SK-N-MC (cell line): ENCODE results near the gene RAB3D.
"Not testable (repeated sequence)": the region's sequence is repeated elsewhere in the genome, so short reads cannot be mapped to it uniquely, and the experiment has no call there.

Source experiments
- DNase-seq: peaks from one replicate; pipeline ENCODE4 v3.0.0-alpha.2; 2011; ENCODE audit warnings: low read depth, low spot score
- H3K27ac ChIP-seq: fragments of 200-600 bp; sonication (generic); 2 replicates; pipeline ENCODE4 v1.5.1; 2016; ENCODE audit warnings: mixed run types
- H3K36me3 ChIP-seq: fragments of 200-600 bp; sonication (generic); 2 replicates; pipeline ENCODE4 v1.6.1; 2017; ENCODE audit warnings: antibody characterized with exemption, low read length, mixed read lengths; ENCODE audit not compliant: insufficient read depth
- H3K4me3 ChIP-seq: fragments of 200-600 bp; sonication (generic); 2 replicates; pipeline ENCODE4 v1.5.1; 2016
- H3K9ac ChIP-seq: fragments of 200-600 bp; sonication (generic); 2 replicates; pipeline ENCODE4 v1.8.0; 2017; ENCODE audit warnings: mixed run types, mixed read lengths; ENCODE audit not compliant: insufficient read length
- H3K9me3 ChIP-seq: fragments of 200-600 bp; sonication (generic); 2 replicates; pipeline ENCODE4 v1.6.1; 2017; ENCODE audit warnings: low read depth, mild to moderate bottlenecking, antibody characterized with exemption, low read length, moderate library complexity, mixed read lengths
- EZH2 ChIP-seq: fragments of 200-600 bp; sonication (generic); IDR thresholded peaks from one replicate; pipeline ENCODE4 v1.6.1; 2017; ENCODE audit warnings: antibody characterized with exemption
- FOXP2 ChIP-seq: optimal IDR thresholded peaks from 2 replicates; pipeline ENCODE3; 2011; ENCODE audit warnings: mild to moderate bottlenecking, moderate library complexity; ENCODE audit not compliant: insufficient read depth; ENCODE audit errors: extremely low read length, control extremely low read depth
- POLR2AphosphoS5 ChIP-seq: IDR thresholded peaks from 2 replicates; pipeline ENCODE4 v1.6.1; 2012; ENCODE audit warnings: mild to moderate bottlenecking, low read depth, low read length, borderline replicate concordance

RAB3D gene

DNA sequence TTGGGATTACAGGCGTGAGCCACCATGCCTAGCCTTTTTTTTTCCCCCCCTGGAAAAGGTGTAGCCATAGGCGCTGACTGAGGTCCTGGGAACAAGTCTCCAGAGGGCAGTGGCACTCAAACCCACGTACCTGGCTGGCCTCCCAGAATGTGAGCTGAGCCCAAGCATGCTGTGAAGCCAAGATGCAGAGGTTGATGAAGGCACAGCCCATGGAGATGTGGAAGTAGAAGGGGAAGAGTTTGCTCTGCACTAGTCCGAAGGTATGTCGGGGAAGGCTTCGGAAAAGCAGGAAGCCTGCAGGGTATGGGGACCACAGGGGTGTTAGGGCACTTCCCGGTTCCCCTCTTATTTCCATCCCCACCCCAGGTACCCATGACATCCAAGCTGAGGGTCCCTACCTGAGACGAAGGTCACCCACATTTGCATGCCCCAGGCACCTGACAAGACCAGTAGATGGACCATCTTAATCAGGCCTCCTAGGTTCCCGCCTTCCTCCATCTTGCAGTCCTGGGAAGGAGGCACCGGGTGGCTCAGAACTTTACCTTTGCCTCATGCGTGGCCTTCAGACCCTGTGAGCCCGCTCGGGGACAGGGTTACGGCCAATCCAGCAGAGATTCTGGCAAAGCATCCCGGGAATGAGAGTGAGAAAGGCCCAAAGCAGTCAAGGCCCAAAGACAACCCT is 5.8 kb upstream of the RAB3D start:
- Histone ChIP-seq H3K9me3 (no peaks in the 10 kb centered on the region), H3K4me3 (peak overlapping the region; percentile 97), H3K9ac (peak overlapping the region; percentile 82), H3K36me3 (peaks cover 5% of the 10 kb centered on the region; the same call in 1 of the 2 replicates), H3K27ac (no peak overlapping the region)
- no peak for DNase-seq
- TF ChIP-seq FOXP2 = no peak
- no peak for TF ChIP-seq EZH2
- no peak for TF ChIP-seq POLR2AphosphoS5

DNA sequence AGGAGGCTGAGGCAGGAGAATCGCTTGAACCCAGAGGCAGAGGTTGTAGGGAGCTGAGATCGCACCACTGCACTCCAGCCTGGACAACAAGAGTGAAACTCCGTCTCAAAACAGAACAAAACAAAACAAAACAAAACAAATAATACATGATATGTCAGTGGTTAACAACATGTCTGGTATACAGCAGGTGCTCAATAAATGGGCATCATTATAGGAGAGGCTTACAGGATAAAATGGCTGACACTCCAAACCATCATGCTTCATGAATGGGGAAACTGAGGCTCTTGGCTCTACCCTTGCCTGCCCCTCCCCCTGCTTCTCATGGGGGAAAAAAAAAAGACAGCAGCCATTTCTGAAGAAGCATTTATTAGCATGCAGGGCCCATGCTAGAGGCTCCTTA is 3.0 kb upstream of the RAB3D start:
- no peak overlapping the region for H3K27ac ChIP-seq
- no peak for DNase-seq
- TF ChIP-seq EZH2 = no peak
- no peak for TF ChIP-seq FOXP2
- no peak for TF ChIP-seq POLR2AphosphoS5
- no peaks in the 10 kb centered on the region for H3K9me3 ChIP-seq
- no peak overlapping the region for H3K4me3 ChIP-seq
- H3K36me3 ChIP-seq = peaks cover 5% of the 10 kb centered on the region; the same call in 1 of the 2 replicates
- H3K9ac ChIP-seq = no peak overlapping the region

DNA sequence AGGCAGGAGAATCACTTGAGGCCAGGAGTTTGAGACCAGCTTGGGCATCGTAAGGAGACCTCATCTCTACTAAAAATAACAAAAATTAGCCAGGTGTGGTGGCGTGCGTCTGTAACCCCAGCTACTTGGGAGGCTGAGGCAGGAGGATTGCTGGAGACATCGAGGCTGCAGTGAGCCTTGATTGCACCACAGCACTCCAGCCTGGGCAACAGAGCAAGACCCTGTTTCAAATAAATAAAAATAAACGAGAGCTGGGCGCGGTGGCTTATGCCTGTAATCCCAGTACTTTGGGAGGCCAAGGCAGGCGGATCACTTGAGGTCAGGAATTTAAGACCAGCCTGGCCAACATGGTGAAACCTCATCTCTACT is 626 bp upstream of the RAB3D start:
- H3K9ac ChIP-seq, H3K27ac ChIP-seq, DNase-seq, H3K9me3 ChIP-seq: not testable (repeated sequence)
- peaks cover 14% of the 10 kb centered on the region; the same call in 1 of the 2 replicates for H3K36me3 ChIP-seq
- peak overlapping the region; percentile 83 for H3K4me3 ChIP-seq

GRCh38 chr19:11338569-11339253 is 746 bp downstream of the RAB3D start:
- no peaks in the 10 kb centered on the region for H3K9me3 ChIP-seq
- TF ChIP-seq POLR2AphosphoS5 (no peak), FOXP2 (no peak), EZH2 (no peak)
- H3K36me3 ChIP-seq = peaks cover 16% of the 10 kb centered on the region; the same call in 1 of the 2 replicates
- H3K27ac ChIP-seq = no peak overlapping the region
- peak overlapping the region; percentile 71 for H3K9ac ChIP-seq
- H3K4me3 ChIP-seq = peak overlapping the region; percentile 83
- no peak for DNase-seq

DNA sequence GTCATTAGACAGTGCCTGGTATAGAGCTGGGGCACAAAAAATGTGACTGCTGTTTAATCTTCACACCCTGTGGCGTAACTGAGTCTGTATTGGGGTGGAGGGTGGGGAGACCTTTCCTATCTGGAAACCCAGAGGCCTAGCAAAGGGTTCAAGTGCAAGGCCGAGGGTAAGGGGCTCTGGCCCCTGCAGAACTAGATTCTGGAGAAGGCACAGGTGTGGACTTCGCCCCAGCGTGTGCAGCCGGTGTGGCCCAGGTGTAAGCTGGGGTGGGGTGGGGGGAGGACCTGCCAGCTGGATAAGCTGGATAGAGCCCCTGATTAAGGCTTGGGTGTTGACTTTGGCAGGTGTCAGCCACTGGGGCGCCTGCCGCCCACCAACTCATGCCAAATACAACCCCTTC is 1.3 kb downstream of the RAB3D start:
- H3K27ac ChIP-seq = no peak overlapping the region
- H3K9ac ChIP-seq = no peak overlapping the region

GRCh38 chr19:11337080-11337479 is 2.4 kb downstream of the RAB3D start:
- H3K27ac ChIP-seq = no peak overlapping the region
- TF ChIP-seq POLR2AphosphoS5 (no peak), FOXP2 (no peak), EZH2 (no peak)
- H3K4me3 ChIP-seq = no peak overlapping the region
- no peak overlapping the region for H3K9ac ChIP-seq
- DNase-seq = no peak
- H3K36me3 ChIP-seq = peaks cover 16% of the 10 kb centered on the region; the same call in 1 of the 2 replicates
- no peaks in the 10 kb centered on the region for H3K9me3 ChIP-seq

More for the DNA sequence above, 1.3 kb downstream of the RAB3D start:
- TF ChIP-seq POLR2AphosphoS5 (no peak), FOXP2 (no peak), EZH2 (no peak)
- Histone ChIP-seq H3K9me3 (no peaks in the 10 kb centered on the region), H3K4me3 (no peak overlapping the region), H3K36me3 (peaks cover 16% of the 10 kb centered on the region; the same call in 1 of the 2 replicates)
- no peak for DNase-seq

- no peak for TF ChIP-seq POLR2AphosphoS5
- TF ChIP-seq FOXP2 = no peak
- TF ChIP-seq EZH2 = no peak
- peaks cover 11% of the 10 kb centered on the region; the same call in 1 of the 2 replicates for H3K36me3 ChIP-seq
- H3K9me3 ChIP-seq = no peaks in the 10 kb centered on the region
- H3K9ac ChIP-seq = no peak overlapping the region
- no peak for DNase-seq
- no peak overlapping the region for H3K4me3 ChIP-seq
- no peak overlapping the region for H3K27ac ChIP-seq
Observed at GRCh38 chr19:11335449-11336146, 3.9 kb downstream of the RAB3D start.

DNA sequence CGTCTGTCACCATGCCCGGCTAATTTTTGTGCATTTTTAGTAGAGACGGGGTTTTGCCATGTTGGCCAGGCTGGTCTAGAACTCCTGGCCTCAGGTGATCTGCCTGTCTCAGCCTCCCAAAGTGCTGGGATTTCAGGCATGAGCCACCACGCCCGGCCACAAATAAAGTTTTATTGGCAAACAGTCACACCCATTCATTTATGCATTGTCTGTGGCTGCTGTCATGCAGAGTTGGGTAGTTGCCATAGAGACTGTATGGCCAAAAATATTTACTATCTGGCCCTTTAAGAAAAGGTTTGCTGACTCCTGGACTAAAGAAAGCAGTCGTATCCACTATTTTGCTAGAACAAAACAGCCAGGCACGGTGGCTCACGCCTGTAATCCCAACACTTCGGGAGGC is 5.6 kb downstream of the RAB3D start:
- H3K9ac ChIP-seq, H3K27ac ChIP-seq, DNase-seq, H3K9me3 ChIP-seq, H3K4me3 ChIP-seq: not testable (repeated sequence)
- peaks cover 11% of the 10 kb centered on the region; the same call in 1 of the 2 replicates for H3K36me3 ChIP-seq
